Neural progenitor cell (in vitro differentiated cells): ENCODE measurements around the gene SLC6A7.

Experiments
- CTCF ChIP-seq: fragments of 200-600 bp; sonication (generic); IDR thresholded peaks from 2 replicates; pipeline ENCODE4 v1.5.1; 2017; ENCODE audit warnings: antibody characterized with exemption, mild to moderate bottlenecking
- EZH2 ChIP-seq: fragments of 200-600 bp; sonication (generic); IDR thresholded peaks from 2 replicates; pipeline ENCODE4 v1.6.1; 2017; ENCODE audit warnings: antibody characterized with exemption, mild to moderate bottlenecking, moderate library complexity

- TF ChIP-seq CTCF (no peak), EZH2 (no peak)
Measured at GRCh38 chr5:150252489-150252888, 62.6 kb downstream of the SLC6A7 start.
